ENCODE data around the gene PLCG2.

- TF ChIP-seq FOXP2 (optimal IDR thresholded peaks at IDR 0.05; ENCODE audit: borderline replicate concordance, extremely low read depth, extremely low read length, insufficient read depth) (no peak), POLR2AphosphoS5 (IDR thresholded peaks at IDR 0.05; ENCODE audit: low read depth, low read length) (no peak), SIN3A (IDR thresholded peaks at IDR 0.05; ENCODE audit: borderline replicate concordance, insufficient read depth, low read length) (no peak), TAF1 (IDR thresholded peaks at IDR 0.05; ENCODE audit: borderline replicate concordance, insufficient read depth, low read length) (no peak)
Observed at GRCh38 chr16:81912395-81912794, 133.3 kb downstream of the PLCG2 start.

All from PFSK-1 (cell line).